ENCODE measurements around the gene CDYL.

The CDYL gene

DNA sequence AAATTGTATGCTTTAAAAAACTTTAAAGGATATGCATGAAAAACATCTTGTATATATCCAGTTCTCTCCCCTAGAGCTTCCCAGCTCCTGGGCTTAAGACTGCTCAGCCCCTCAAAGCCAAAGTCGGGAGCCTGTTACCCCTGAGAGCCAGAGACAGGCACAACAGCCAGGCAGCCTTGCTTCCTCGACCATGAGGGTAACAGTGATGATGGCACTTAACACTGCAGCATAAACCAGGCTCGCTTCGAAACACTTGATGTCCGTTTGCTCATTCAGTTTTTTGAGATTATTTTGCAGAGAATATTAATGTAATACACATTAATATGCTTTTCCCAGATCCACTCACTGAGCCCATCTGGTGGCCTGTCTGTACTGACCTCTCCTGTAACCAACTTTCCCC, 180.4 kb downstream of the CDYL start:
- TF ChIP-seq, protein P1, sequence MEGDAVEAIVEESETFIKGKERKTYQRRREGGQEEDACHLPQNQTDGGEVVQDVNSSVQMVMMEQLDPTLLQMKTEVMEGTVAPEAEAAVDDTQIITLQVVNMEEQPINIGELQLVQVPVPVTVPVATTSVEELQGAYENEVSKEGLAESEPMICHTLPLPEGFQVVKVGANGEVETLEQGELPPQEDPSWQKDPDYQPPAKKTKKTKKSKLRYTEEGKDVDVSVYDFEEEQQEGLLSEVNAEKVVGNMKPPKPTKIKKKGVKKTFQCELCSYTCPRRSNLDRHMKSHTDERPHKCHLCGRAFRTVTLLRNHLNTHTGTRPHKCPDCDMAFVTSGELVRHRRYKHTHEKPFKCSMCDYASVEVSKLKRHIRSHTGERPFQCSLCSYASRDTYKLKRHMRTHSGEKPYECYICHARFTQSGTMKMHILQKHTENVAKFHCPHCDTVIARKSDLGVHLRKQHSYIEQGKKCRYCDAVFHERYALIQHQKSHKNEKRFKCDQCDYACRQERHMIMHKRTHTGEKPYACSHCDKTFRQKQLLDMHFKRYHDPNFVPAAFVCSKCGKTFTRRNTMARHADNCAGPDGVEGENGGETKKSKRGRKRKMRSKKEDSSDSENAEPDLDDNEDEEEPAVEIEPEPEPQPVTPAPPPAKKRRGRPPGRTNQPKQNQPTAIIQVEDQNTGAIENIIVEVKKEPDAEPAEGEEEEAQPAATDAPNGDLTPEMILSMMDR (IDR thresholded peaks at IDR 0.05; ENCODE audit: extremely low read depth, missing control alignments) = no peak
- DNase-seq (ENCODE audit: low spot score) = no peak

DNA sequence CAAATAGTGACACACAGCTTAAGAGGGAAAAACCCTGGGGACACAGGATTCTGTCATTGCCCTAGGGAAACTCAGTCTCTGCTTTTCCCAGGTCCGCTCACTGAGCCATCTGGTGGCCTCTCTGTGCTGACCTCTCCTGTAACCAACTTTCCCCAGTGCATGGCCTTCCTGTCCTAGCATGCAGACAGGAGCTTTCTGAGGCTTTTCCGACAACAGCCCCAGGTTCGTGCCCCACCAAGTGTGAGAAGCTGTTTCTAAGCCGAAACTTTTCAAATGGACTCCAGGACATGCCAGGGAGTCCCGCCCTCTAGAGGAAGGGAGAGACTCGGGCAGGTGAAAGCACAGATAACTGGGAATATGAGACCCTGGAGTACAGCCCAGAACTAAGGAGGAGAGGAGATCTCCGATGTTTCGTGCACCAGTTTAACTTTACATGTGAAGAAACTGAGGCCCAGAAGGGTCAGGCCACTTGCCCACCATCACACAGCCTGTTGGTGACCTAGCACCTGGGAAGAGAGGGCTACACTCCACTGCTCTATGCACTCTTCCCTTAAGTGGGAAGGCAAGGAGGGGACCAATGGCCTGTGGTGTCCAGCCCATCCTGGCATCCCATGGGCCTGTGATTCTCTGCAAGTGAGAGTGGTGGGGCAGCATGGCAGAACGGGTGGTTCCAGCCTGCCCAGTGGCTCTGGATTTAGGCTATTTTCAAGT, 181.5 kb downstream of the CDYL start:
- DNase-seq (ENCODE audit: low spot score) = no peak
- TF ChIP-seq, protein P1 (IDR thresholded peaks at IDR 0.05; ENCODE audit: extremely low read depth, missing control alignments) = no peak

DNA sequence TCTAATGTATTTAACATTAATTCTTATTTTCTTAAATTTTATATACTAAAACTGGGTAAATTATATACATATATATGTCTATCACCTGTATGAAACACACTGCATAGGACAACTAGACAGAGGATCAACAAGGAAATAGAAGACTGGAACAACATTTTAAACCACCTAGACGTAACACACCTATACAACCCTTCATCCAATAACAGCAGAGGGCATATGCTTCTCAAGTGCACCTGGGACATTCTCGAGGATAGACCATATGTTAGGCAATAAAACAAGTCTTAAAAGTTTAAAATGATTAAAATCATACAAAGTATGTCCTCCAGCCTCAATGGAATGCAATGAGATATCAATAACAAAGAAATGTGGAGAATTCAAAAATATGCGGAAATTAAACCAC, 182.4 kb downstream of the CDYL start:
- DNase-seq (ENCODE audit: low spot score) = no peak
- TF ChIP-seq, protein P1 (IDR thresholded peaks at IDR 0.05; ENCODE audit: extremely low read depth, missing control alignments) = no peak

DNA sequence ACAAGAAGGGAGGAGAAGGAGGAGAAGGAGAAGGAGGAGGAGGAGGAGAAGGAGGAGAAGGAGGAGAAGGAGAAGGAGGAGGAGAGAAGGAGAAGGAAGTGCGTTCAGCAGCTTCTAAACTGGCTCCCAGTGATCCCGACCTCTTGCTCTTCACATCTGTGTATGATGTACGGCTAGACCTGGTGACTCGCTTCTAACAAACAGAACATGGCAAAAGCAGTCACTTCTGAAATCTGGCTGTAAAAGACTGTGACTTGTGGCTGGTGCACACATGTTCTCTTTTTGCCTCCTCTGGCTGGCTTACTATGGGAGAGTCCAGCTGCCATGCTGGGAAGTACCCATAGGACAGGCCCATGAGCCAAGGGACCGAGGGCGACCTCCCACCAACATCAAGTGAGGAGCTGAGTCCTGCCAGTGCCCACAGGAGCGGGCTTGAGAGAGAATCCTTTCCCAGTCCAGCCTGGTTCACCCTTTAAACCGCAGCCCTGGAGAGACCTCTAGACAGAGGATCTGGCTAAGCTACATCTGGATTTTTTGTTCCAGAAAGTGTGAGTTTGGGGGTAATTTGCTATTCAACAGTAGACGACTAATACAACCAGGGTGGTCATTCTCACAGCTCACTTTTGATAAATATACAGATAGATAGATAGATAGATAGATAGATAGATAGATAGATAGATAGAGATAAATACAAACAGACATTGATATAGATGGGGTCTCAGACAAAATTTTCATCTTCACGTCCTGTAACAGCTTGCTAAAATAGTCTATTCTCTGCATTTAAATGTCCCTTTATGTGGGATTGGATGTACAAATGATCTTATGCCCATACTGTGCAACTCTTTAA, 185.3 kb downstream of the CDYL start:
- DNase-seq (ENCODE audit: low spot score) = no peak

DNA sequence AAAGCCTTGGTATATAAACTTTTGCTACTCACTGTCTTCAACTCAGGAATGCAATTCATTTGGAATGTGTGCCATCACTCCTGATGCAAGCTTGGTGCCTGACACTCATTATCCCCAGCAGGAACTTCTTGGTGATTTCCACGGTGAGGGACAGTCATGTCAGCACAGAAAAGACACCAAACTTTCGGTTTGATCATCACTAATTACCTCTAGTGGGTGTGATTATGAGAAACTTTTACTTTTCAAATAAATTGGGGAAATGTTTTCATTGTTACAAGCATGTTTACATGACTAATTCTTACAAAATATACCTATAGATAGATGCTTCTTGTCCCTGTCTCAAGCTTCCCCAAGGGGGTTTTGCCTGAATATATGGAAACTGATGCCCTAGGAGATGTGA, 186.7 kb downstream of the CDYL start:
- TF ChIP-seq, protein P1 (IDR thresholded peaks at IDR 0.05; ENCODE audit: extremely low read depth, missing control alignments) = no peak
- no peak for DNase-seq (ENCODE audit: low spot score)

More for the DNA sequence above, 185.3 kb downstream of the CDYL start:
- TF ChIP-seq, protein P1 (IDR thresholded peaks at IDR 0.05; ENCODE audit: extremely low read depth, missing control alignments) = no peak

DNA sequence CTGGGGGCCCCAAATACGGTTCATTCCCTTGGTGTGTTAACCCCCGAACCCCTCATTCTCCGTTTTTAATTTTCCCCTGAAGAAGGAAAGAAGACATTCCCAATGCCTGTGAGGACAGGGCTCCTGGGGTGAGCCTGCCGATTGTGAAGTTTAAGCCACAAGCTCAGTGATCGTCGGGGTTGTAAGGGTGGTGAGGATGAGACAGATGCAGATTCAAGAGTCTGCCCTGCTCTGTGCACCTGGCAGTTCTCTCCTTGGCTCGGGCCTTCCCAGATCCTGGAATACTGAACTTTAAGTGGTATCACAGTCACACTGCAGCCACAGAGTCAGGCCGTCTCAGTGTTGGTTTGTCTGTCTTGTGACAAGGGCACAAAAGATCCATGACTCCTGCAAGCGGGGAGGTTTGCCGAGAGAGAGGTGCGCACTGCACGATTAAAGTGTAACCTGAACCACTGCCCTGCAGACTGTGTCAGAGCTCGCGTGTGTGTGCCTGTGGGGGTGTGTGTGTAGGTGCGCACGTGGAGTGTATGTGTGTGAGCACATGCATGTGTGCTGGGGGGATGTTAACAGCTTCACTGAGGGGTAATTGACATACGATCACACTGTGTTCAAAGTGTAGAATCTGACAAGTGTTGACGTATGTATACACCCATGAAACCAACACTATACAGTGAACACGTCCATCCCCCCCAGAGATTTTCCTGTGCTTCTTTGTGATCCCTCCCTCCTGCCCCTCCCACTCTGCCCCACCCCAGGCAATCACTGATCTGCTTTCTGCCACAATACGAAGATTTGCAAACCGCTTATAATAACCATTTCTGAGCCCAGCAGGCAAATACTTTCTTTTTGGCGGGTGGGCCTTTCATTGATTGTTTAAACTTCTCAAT, 188.7 kb downstream of the CDYL start:
- DNase-seq (ENCODE audit: low spot score) = no peak
- TF ChIP-seq, protein P1 (IDR thresholded peaks at IDR 0.05; ENCODE audit: extremely low read depth, missing control alignments) = no peak

Measured in GM20000 (cell line).